SIG-M5 treated with dmso at 0.1 percent for 504 hours (cell line): Measurements from ENCODE around the gene CASR.

ENCODE experiments used
- DNase-seq: peaks from one replicate; lab custom pipeline; 2025; ENCODE audit not compliant: unreplicated experiment; lab: John Stamatoyannopoulos, UW

The CASR gene

GRCh38 chr3:122299872-122300460 lies 116.5 kb downstream of the CASR start:
- peak; percentile 65 for DNase-seq

GRCh38 chr3:122301063-122301462 lies 117.6 kb downstream of the CASR start:
- peak; percentile 59 for DNase-seq

GRCh38 chr3:122305818-122306621 lies 122.6 kb downstream of the CASR start:
- peak; percentile 30 for DNase-seq

GRCh38 chr3:122306622-122306953 lies 123.1 kb downstream of the CASR start:
- no peak for DNase-seq

GRCh38 chr3:122307094-122307687 lies 123.7 kb downstream of the CASR start:
- DNase-seq: no peak

GRCh38 chr3:122307976-122308375 lies 124.5 kb downstream of the CASR start:
- DNase-seq: no peak

GRCh38 chr3:122310361-122310760 lies 126.9 kb downstream of the CASR start:
- DNase-seq: peak; percentile 24

GRCh38 chr3:122312826-122313225 lies 129.4 kb downstream of the CASR start:
- DNase-seq: peak; percentile 74

GRCh38 chr3:122313281-122313680 lies 129.8 kb downstream of the CASR start:
- peak; percentile 64 for DNase-seq

- DNase-seq: no peak
These were observed 130.9 kb downstream of the CASR start for GRCh38 chr3:122314228-122314876.

- no peak for DNase-seq
These were observed 132.2 kb downstream of the CASR start for GRCh38 chr3:122315619-122316018.

GRCh38 chr3:122316368-122316767 lies 132.9 kb downstream of the CASR start:
- DNase-seq: no peak

- DNase-seq: no peak
These were observed 135.2 kb downstream of the CASR start for GRCh38 chr3:122318620-122319019.

- DNase-seq: peak; percentile 90
These were observed 138.9 kb downstream of the CASR start for GRCh38 chr3:122322095-122323075.

GRCh38 chr3:122324871-122325323 lies 141.4 kb downstream of the CASR start, which contains the start of gene CSTA:
CSTA (plus strand) TSS chr3:122325248; CDS start chr3:122325293, 45 bp downstream.
- peak; percentile 93 for DNase-seq

GRCh38 chr3:122325769-122326168 lies 142.3 kb downstream of the CASR start:
- DNase-seq: no peak

- DNase-seq: no peak
These were observed 148.4 kb downstream of the CASR start for GRCh38 chr3:122331886-122332285.

GRCh38 chr3:122332551-122332950 lies 149.1 kb downstream of the CASR start:
- DNase-seq: no peak
